Stimulated activated naive CD8-positive, alpha-beta T cell treated with anti-CD3 and anti-CD28 coated beads, Interleukin-15, Interleukin-2, amounts not matched to agents 100 U/mL and 50 U/mL, for 24 hours (primary cell): Measurements from ENCODE around the gene MAN1C1.

Experiments
- ATAC-seq: fragments of 150-1000 bp; cut with Tn5 transposase; one replicate; pipeline ENCODE4 v1.10.0; 2021
- DNase-seq: peaks from one replicate; pipeline ENCODE4 v3.0.0; 2021

Gene MAN1C1

DNA sequence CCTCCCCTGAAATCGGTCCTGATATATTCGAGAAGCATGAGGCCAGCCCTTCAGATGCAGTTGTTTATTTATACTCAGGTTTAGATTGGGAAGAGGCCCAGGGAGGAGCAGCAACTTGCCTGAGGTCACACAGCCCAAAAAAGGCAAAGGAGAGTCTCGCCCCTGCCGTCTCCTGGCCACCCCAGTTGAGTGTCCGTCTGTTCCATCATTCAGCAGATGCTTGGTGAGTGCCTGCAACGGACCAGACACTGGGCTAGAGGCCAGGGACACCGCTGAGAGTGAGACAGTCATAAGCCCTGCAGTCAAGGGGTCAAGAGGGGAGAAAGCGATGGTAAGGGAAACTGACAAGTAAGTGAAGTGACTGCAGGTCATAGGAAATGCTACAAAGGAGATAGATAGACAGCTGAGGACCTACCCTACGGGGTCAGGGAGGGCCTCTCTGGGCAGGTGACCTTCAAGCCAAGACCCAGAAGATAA, 168.0 kb downstream of the MAN1C1 start:
- DNase-seq (no peak), ATAC-seq (no peak)

DNA sequence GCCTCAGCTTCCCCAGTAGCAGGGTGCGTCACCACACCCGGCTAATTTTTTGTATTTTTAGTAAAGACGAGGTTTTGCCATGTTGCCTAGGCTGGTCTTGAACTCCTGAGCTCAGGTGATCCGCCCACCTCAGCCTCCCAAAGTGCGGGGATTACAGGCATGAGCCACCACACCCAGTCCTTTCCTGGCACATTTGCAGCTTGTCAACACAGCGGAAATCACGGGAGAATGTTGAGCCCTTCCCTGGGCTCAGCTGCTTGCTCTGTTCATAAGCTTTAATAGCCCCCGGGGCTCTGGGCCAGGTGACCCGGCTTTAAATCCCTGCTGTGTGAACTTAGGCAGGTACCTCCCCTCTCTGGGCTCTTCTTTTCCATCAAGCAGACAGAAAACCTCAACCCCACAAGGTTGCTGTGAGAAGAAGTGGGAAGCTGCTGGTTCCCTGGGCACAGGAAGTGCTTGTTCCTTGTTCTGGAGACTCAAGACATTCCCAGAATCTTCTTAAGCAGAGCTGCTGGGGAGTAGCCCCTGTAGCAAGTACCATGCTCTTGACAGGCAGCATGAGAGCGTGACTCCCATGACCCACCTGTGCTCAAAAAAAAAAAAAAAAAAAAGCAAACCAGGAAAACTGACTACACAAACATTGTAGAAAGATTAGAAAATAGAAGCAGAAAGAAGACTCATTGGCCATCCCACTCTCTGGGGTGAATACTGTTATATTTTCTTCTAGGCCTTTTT, 168.9 kb downstream of the MAN1C1 start:
- DNase-seq (no peak), ATAC-seq (no peak)

DNA sequence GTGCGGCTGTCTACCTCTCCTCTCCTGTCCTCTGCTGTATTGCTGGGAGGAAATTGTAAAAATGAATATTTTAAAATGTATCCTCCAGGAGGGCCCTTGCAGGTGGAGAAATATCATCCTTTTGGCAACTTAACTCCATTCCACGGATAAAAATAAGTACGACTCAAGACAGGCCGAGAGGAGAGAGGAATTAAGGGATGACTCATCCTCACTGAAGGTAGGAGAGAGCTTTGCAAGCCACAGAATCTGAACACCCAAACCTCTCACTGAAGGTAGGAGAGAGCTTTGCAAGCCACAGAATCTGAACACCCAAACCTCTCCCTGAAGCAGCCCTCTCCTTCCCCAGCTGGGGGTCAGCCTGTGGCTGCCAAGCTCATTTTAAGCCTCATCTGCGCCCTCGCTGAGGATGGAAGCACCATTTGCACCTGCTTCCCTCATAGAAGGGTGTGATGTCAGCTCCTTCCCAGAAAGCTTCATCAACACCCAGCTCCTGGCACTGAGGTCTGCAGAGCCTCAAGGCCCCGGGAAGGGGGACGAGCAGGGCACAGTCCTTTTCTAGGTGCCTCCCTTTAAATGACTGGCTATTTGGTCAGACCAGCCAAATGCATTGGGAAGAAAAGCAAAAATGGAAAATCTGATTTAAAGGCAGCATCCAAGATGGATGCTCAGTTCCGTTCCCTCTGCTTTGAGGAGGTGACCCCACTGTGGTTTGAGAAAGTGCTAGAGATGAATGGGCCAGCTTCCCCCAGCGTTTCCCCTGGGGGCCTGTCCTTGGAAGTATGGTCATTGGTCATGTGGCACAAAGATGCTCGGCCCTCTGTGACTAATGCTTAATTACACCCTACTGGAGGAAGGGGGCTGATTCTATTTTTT, 170.5 kb downstream of the MAN1C1 start:
- ATAC-seq (no peak), DNase-seq (no peak)

DNA sequence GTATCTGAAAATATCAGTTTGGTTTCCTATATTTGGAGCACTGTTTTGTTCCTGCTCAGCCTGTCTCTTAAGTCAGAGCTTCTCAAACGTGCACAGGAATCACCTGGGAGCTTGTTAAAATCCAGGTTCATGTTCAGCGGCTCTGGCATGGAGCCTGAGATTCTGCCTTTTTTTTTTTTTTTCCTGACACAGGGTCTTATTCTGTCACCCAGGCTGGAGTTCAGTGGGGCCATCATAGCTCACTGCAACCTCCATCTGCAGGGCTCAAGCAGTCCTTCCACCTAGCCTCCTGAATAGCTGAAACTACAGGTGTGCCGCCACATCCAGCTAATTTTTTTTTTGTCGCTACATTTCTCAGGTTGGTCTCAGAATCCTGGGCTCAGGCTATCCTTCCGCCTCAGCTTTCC, 171.2 kb downstream of the MAN1C1 start:
- DNase-seq (no peak), ATAC-seq (no peak)

DNA sequence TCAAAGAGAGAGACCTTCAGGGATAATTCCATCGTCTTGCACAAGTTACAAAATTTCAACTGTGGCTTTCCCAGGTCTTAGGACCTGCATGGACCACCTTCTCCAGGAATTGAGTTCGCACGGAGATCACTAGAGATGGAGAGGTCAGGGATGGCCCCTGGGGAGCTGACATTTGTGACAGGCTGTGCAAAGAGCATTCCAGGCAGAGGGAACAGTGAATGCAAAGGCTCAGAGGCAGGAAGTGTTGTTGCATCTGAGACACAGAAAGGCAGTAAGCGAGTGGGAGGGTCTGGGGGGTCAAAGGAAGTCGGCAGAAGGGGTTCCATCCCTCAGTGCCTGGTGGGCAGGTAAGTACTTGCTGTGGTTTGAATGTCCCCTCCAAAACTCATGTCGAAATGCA, 173.9 kb downstream of the MAN1C1 start:
- DNase-seq (no peak), ATAC-seq (no peak)

DNA sequence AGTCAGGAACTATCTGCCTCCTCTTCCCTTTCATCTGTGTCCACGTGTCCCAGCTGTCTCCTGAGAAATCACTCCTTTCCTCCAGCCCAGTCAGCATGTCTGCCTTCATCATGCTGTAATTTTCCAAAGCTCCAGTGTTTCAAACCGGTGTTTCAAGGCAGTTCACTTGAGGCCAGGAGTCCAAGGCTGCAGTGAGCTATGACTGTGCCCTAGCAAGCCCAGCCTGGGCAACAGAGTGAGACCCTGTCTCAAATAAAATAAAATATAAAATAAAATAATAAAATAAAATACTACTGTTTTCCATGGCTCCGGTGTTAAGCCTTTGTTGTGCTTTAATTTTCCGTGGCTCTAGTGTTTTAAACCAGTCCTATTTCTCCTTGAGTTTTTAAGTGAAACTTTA, 175.5 kb downstream of the MAN1C1 start:
- ATAC-seq = no peak

DNA sequence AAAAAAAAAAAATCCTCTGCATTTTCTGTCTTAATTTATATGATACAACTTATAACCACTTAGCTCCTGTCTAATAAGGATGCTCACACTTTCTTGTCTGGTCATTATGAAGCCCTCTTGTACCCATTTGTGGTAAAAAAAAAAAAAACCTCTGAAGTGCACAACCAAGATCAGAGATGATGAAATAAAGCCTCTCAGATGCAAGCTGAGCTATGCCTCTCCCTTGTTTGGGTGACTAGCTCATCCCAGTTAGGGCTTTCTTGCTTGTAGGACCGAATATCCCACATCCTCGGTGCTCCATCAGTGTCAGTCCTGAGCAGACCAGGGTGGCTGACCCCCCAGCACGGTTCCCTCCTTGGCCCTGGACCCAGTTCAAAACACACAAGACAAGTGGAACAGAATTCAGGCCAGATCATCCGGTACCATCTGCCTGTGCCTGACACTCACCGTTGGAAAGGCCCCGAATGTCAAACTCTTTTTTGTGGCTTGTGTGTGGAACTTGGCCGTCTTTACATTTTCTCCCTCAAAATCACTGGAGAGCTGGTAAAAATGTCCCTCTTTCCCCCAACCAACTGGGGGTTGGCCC, 177.1 kb downstream of the MAN1C1 start:
- no peak for ATAC-seq
- no peak for DNase-seq

More for the DNA sequence above, 175.5 kb downstream of the MAN1C1 start:
- no peak for DNase-seq

DNA sequence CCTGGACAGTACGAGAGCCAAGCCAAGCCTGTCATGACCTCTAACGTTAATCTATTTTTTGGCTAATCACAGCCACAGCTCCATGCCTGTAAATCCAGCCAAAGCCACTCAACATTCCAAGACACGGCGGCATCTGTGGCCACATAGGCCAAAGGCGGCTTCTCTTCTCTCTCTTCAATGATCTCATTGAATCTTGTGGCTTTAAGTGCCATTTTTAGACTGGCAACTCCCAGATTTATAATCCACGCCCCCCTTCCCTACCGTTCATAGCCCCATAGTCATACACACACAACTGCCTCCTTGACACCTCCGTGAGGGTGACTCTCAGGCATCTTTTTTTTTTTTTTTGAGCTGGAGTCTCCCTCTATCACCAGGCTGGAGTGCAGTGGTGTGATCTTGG, 177.7 kb downstream of the MAN1C1 start:
- DNase-seq = no peak
- ATAC-seq = no peak

DNA sequence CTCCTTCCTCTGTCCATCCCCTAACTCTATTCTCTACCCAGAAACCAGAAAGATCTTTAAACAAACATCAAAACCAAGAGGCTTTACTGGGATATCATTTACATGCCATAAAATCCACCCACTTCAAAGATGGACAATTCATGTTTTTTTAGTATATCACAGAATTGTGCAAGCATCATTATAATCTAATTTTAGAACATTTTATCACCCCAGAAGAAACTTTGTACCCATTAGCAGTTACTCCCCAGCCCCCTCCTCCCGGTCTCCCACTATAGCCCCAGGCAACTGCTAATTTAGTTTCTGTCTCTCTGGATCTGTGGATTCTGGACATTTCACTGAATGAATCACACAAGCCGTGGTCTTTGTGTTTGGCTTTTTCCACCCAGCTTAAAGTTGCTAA, 178.6 kb downstream of the MAN1C1 start:
- no peak for DNase-seq
- ATAC-seq = no peak

DNA sequence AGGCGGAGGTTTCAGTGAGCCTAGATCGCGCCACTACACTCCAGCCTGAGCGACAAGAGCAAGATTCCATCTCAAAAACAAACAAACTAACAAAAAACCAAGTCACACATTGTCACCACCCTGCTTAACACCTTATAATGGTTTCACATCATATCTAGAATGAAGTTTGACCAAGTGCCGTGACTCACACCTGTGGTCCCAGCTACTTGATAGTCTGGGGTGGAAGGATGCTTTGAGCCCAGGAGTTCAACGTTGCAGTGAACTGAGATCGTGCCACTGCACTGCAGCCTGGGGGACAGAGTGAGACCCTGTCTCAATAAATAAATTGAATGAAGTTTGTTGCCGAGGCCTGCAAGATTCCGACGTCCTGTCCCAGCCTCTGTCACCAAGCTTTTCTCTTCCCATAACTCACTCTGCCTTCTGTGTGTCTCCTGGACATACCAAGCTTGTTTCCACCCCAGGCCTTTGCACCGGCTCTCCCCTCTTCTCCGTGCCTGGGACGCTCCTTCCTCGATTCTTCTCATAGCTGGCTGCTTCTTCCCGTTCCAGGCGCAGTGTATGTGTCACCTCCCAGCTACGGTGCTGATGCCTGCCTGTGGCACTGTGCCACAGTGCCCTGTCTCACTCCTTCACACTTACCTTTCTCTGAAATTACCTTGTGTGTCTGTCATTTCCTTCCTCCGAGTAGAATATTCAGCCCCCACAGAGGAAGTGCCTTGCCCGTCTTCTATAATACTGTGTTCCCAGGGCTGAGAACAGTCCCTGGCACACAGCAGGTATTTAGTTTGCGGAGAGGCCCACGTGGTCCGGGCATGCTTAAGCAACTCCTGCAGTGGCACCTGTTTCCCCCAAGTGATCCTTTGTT, 179.6 kb downstream of the MAN1C1 start:
- peak; percentile 64 for ATAC-seq
- peak; percentile 50 for DNase-seq

DNA sequence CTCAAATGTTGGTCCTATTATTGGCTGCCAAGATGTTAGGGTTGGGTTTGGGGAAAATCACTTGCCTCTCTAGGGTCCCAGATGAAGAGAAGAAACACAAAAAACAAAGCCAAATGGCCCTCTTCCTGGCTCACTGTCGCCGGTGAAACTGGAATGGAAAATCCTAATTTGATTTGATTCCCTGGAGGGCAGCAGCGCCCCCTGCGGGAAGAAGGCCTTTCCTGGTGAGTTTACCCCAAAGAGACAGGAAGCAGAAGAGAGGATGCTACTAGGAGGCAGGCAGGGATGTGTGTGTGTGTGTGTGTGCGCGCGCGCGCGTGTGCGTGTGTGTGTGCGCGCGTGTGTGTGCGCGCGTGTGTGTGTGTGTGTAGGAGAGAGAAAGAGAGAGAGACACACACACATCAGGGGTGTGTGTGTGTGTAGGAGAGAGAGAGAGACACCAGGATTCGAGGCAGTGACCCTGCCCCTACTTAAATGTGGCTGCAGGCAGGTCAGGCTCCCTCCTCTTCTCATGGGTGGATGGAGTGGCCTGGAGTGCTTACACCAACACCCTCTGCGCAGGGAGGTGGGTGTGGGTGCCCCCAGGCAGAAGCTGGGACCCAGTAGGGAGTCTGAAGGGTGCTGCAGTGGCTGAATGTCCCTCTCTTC, 180.3 kb downstream of the MAN1C1 start:
- peak; percentile 54 for ATAC-seq
- peak; percentile 94 for DNase-seq

DNA sequence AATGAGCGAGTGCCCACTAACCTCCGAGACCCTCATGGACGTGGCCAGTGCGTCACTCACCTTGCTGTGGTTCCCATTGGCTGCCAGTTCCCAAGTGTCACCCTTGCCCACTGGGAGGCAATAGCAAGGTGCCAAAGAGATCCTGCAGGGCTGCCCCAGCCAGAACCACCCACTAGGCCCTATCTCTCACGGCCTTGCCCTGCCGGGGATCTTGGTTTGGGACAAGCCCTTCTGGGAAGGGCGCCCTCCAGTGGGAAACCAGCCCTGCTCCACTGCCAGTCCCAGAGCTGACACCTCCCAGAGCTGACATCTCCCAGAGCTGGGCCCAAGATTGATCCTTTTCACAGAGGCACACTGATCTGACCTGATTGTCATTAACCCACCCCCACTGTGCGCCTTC, 181.3 kb downstream of the MAN1C1 start:
- ATAC-seq (no peak), DNase-seq (peak; percentile 66)

DNA sequence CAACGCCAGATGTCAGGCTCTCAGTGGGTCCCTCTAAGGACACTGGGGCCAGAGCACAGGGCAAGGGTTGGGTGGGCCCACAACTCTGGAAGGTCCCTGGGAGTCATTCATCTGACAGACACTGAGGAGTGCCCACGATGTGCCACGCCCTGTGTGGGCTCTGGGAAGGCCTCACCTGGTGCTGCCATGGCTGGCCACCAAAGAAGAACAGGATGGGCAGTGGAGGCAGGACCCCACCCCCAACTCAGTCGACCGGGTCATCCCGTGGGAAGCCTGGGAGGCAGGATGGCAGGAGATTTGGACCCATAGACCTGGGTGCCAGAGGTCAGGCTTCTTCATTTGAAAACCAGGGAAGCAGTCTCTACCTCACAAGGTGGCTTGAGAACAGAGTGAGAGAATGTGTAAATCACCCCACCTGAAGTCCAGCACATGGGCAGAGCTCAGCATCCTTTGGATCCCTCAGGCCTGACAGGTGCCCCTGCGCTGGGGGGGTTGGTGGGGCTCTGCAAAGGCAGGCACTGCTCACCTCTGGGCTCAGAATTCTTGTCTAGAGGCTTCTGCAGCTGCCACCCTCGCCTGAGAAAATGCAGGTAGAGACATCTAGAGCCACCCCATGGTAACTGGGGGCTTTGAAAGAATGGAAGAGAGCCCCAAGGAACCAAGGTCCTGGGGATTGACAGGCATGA, 182.2 kb downstream of the MAN1C1 start:
- no peak for DNase-seq
- no peak for ATAC-seq

DNA sequence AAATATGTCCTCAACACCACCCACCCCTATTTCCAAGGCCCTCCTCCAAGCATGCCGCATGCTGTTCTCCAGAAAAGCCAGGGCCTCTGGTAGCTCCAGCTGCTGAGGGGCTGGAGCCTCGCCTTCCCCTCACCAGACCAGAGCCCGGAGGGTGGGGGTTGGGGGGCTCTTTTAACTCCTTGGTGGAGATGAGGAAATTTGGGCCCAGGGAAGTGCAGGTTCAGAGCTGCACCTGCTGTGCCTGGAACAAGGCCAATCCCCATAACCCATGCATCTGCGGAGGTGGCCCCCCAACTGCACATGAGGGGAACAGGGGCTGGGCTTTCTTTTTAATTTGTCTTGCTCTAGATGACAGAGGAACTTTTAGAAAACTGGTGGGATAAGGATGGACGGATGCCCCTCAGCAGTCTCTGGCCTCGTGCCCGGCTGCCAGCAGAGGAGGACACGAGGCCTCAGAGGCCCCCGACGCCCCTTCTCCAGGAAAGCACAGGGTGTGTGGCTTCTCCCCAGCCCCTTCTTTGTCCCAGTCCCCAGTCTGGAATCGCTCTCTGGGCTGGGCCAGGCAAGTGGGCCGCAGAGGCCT, 182.9 kb downstream of the MAN1C1 start:
- no peak for ATAC-seq
- no peak for DNase-seq

DNA sequence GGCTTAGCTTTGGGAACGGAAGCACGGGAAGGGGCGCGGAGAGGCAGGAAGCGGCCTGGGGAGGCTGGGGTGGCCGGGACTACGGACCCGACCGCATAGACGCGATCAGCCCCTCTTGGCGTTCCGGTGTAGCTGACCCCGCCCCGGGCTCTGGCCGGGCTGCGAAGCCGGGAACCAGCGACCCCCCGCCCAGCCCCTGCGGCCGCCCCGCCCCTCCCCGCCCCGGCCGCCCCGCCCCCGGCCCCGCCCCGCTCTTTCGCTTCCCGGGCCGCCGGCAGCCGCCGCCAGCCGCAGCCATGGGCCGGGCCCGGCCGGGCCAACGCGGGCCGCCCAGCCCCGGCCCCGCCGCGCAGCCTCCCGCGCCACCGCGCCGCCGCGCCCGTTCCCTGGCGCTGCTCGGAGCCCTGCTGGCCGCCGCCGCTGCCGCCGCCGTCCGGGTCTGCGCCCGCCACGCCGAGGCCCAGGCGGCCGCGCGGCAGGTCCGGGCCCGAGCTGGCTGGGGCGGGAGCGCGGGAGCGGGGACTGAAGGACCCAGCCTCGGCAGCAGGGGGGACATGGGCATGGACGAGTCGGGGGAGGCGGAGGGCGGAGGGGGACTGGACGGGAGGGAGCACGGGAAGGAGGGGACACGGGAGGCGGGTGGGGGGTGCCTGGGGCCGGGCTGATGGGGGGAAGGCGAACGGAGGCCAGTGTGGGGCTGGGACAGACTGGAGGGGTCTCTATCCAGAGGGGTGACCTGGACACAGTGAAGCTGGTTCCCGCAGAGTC, 183.5 kb downstream of the MAN1C1 start, which contains the start of gene SELENON:
SELENON (plus strand) TSS at position 259 of the 768 bp plus-strand sequence; CDS start at position 297, 38 bp downstream.
- ATAC-seq (peak; percentile 20), DNase-seq (peak; percentile 39)

DNA sequence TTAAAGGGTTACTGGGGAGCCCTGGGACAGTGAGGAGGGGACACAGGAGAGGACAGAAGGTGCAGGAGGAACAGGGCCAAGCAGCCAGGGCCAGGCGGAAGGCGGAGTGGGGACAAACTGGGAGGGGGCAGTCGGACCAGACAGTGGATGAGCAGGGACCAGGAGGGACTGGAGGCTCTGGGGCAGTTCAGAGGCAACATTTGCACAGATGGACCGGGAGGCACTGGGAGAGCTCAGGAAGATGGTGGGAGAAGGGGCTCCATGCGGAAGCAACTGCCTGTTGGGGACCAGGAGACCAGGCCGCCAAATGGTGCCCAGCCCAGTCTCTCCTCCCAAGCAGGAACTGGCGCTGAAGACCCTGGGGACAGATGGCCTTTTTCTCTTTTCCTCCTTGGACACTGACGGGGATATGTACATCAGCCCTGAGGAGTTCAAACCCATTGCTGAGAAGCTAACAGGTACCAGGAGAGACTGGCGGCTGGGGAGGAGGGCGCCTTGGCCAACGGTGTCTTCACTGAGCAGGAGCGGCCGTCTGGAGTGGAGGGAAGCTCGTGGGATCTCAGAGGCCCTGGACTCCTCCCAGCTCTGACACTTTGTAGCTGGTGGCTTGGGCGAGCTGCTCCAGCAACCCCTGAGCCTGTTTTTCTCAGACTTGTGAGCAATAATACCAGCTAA, 184.2 kb downstream of the MAN1C1 start:
- no peak for DNase-seq
- no peak for ATAC-seq

DNA sequence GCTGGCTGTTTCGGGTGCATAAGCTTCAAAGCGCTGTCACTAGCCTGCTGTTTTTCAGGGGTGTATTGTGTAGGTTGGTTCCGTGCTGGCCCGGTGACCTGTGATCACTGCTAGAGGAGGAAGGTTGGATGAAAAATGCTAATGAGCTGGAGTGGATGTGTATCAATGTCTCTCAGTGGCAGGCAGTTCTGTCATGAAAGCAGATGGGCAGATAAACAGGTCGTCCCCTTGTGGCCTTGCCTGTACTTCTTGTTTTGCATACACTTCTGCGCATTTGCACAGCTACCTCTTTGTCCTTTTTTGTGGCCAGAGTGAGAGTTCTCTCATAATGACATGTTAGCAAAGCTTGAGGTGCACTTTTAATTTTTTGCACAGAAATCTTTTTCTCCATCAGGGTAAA, 186.3 kb downstream of the MAN1C1 start:
- DNase-seq (no peak), ATAC-seq (peak; percentile 21)

DNA sequence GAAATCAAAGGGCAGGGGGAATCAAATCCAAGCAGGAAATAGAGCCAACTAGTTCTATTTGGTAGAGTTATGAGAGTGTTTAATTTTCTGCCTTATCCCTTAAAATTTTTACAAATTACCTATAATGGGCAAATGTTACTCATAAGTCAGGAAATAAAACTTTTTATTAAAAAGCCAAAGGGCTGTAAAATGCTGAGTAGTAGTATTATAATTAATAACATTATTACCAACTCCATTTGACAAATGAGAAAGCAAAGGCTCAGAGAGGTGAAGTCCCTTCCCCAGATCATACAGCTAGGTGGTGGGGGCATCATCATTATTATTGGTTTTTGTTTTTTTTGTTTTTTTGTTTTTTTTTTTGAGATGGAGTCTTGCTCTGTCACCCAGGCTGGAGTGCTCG, 186.8 kb downstream of the MAN1C1 start:
- DNase-seq = no peak
- no peak for ATAC-seq
